ENCODE results near the gene GALNT2.

GALNT2 gene

GRCh38 chr1:230052665-230053064 lies 14.4 kb upstream of the GALNT2 start:
- Histone ChIP-seq H3K27ac (ENCODE audit: low read length) (no peak overlapping the region), H3K9me3 (ENCODE audit: insufficient read depth, low read depth, low read length) (no peaks in the 10 kb centered on the region), H3K36me3 (ENCODE audit: insufficient read depth, low read depth, low read length) (no peaks in the 10 kb centered on the region), H3K9ac (ENCODE audit: low read depth, low read length) (no peak overlapping the region), H3K4me1 (ENCODE audit: insufficient read depth, low read length) (no peaks in the 10 kb centered on the region; the same call in 1 of the 2 replicates), H3K27me3 (ENCODE audit: insufficient read depth, low read length) (no peaks in the 10 kb centered on the region), H3K4me3 (ENCODE audit: low read length) (no peak overlapping the region)

- Histone ChIP-seq H3K27me3 (ENCODE audit: insufficient read depth, low read length) (no peaks in the 10 kb centered on the region), H3K9ac (ENCODE audit: low read depth, low read length) (no peak overlapping the region), H3K27ac (ENCODE audit: low read length) (no peak overlapping the region), H3K4me1 (ENCODE audit: insufficient read depth, low read length) (no peaks in the 10 kb centered on the region), H3K36me3 (ENCODE audit: insufficient read depth, low read depth, low read length) (no peaks in the 10 kb centered on the region), H3K4me3 (ENCODE audit: low read length) (no peak overlapping the region), H3K9me3 (ENCODE audit: insufficient read depth, low read depth, low read length) (no peaks in the 10 kb centered on the region)
These were observed 12.8 kb upstream of the GALNT2 start for GRCh38 chr1:230054092-230054749.

- H3K27ac ChIP-seq (ENCODE audit: low read length): no peak overlapping the region
- H3K36me3 ChIP-seq (ENCODE audit: insufficient read depth, low read depth, low read length): no peaks in the 10 kb centered on the region
- H3K27me3 ChIP-seq (ENCODE audit: insufficient read depth, low read length): no peaks in the 10 kb centered on the region
- no peak overlapping the region for H3K9ac ChIP-seq (ENCODE audit: low read depth, low read length)
- no peaks in the 10 kb centered on the region for H3K9me3 ChIP-seq (ENCODE audit: insufficient read depth, low read depth, low read length)
- H3K4me3 ChIP-seq (ENCODE audit: low read length): no peak overlapping the region
- no peaks in the 10 kb centered on the region for H3K4me1 ChIP-seq (ENCODE audit: insufficient read depth, low read length)
These were observed 10.9 kb upstream of the GALNT2 start for GRCh38 chr1:230056098-230056497.

GRCh38 chr1:230057100-230057499 lies 9.9 kb upstream of the GALNT2 start:
- Histone ChIP-seq H3K27me3 (ENCODE audit: insufficient read depth, low read length) (no peaks in the 10 kb centered on the region), H3K4me3 (ENCODE audit: low read length) (no peak overlapping the region), H3K4me1 (ENCODE audit: insufficient read depth, low read length) (no peaks in the 10 kb centered on the region), H3K9ac (ENCODE audit: low read depth, low read length) (no peak overlapping the region), H3K9me3 (ENCODE audit: insufficient read depth, low read depth, low read length) (no peaks in the 10 kb centered on the region), H3K36me3 (ENCODE audit: insufficient read depth, low read depth, low read length) (no peaks in the 10 kb centered on the region), H3K27ac (ENCODE audit: low read length) (no peak overlapping the region)

DNA sequence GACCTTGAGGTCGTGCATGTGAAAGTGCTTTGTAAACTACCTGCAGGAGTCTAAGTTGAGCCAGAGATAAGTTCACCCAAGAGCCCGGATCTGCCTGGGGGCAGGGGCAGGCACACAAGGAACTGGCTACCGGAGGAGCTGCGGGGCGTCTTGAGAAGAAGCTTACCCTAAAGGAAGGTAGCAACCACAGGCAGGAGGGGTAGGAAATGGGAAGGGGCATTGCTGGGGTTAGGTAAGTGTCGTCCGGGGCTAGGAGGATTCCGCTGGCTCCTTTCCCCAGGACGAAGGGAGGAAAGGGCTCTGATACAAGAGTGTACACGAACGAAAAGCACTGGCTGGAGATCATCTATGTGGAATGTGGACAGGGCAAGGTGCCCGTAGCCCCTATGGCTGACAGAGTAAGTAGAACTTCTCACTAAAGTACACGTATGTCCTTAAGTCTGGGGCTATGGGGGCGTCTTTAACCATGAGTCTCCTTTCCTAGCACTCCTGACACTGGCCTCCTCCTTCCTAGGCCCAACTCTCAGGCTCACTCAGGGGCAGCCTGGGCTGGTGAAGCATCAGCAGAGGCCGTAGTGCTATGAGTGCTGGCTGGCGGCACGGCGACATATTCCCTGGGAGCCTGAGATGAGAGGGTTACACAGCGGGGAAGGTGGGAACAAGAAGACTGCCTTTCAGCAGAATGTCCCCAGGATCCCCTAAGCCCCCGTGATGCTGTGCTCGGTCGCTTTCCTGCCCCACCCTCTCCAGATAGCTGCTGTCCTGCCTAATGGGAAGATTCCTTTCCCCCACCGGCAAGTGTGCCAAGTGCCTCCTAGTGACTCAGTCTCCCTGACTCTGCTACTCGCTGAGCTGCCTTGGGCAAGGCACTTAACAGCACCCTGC lies 9.1 kb upstream of the GALNT2 start:
- H3K9me3 ChIP-seq (ENCODE audit: insufficient read depth, low read depth, low read length): peaks cover 4% of the 10 kb centered on the region; the same call in 1 of the 2 replicates
- H3K27ac ChIP-seq (ENCODE audit: low read length): no peak overlapping the region
- H3K36me3 ChIP-seq (ENCODE audit: insufficient read depth, low read depth, low read length): no peaks in the 10 kb centered on the region
- no peaks in the 10 kb centered on the region for H3K4me1 ChIP-seq (ENCODE audit: insufficient read depth, low read length)
- H3K27me3 ChIP-seq (ENCODE audit: insufficient read depth, low read length): no peaks in the 10 kb centered on the region
- no peak overlapping the region for H3K9ac ChIP-seq (ENCODE audit: low read depth, low read length)
- no peak overlapping the region for H3K4me3 ChIP-seq (ENCODE audit: low read length)

DNA sequence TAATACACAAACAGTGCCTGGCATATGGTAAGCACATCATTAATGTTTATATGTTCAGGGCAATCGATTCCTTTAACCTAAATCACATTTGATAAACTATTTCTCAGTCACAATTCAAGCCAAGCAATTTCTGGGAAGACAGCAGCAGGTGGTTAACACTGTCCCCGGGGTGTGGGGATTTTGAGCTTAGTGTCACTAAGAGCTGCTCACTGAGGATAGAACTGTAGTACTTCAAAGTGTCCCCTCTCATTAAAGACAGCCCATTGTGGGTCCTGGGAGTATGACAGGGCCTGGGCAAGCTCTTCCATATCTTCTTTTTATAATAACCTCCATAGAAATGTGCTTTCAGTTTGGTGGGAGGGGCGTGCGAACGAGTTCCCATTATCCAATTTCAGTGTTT lies 8.4 kb upstream of the GALNT2 start:
- Histone ChIP-seq H3K9me3 (ENCODE audit: insufficient read depth, low read depth, low read length) (peaks cover 4% of the 10 kb centered on the region; the same call in 1 of the 2 replicates), H3K4me1 (ENCODE audit: insufficient read depth, low read length) (no peaks in the 10 kb centered on the region), H3K27ac (ENCODE audit: low read length) (no peak overlapping the region), H3K4me3 (ENCODE audit: low read length) (no peak overlapping the region), H3K36me3 (ENCODE audit: insufficient read depth, low read depth, low read length) (no peaks in the 10 kb centered on the region), H3K27me3 (ENCODE audit: insufficient read depth, low read length) (no peaks in the 10 kb centered on the region), H3K9ac (ENCODE audit: low read depth, low read length) (no peak overlapping the region)

DNA sequence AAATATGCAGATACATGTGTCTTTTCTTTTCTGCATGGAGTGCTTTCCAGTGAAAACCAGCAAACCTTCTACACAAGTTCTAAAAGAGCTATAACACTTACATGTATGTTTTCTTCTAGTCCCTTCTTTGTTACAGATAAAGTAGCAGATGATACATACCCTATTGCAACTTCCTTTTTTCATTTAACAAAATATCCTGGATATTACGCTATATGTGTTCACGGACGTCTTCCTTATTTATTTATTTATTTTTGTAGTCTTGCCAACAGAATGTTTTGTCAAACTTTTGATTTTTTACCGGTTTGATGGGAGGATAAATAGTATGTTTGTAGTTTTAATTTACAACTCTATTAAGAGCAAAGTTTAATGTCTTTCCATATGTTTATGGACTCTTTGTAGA lies 5.2 kb upstream of the GALNT2 start:
- Histone ChIP-seq H3K9ac (ENCODE audit: low read depth, low read length) (no peak overlapping the region), H3K4me1 (ENCODE audit: insufficient read depth, low read length) (peaks cover 3% of the 10 kb centered on the region; the same call in 1 of the 2 replicates), H3K9me3 (ENCODE audit: insufficient read depth, low read depth, low read length) (peaks cover 4% of the 10 kb centered on the region; the same call in 1 of the 2 replicates), H3K27me3 (ENCODE audit: insufficient read depth, low read length) (no peaks in the 10 kb centered on the region; the same call in 1 of the 2 replicates), H3K4me3 (ENCODE audit: low read length) (no peak overlapping the region), H3K36me3 (ENCODE audit: insufficient read depth, low read depth, low read length) (no peaks in the 10 kb centered on the region), H3K27ac (ENCODE audit: low read length) (no peak overlapping the region)

- H3K27me3 ChIP-seq (ENCODE audit: insufficient read depth, low read length): no peaks in the 10 kb centered on the region; the same call in 1 of the 2 replicates
- H3K4me1 ChIP-seq (ENCODE audit: insufficient read depth, low read length): peaks cover 3% of the 10 kb centered on the region; the same call in 1 of the 2 replicates
- H3K9ac ChIP-seq (ENCODE audit: low read depth, low read length): no peak overlapping the region
- no peak overlapping the region for H3K27ac ChIP-seq (ENCODE audit: low read length)
- H3K4me3 ChIP-seq (ENCODE audit: low read length): no peak overlapping the region
- no peaks in the 10 kb centered on the region for H3K36me3 ChIP-seq (ENCODE audit: insufficient read depth, low read depth, low read length)
- H3K9me3 ChIP-seq (ENCODE audit: insufficient read depth, low read depth, low read length): peaks cover 4% of the 10 kb centered on the region; the same call in 1 of the 2 replicates
These were observed 4.5 kb upstream of the GALNT2 start for GRCh38 chr1:230062521-230062920.

DNA sequence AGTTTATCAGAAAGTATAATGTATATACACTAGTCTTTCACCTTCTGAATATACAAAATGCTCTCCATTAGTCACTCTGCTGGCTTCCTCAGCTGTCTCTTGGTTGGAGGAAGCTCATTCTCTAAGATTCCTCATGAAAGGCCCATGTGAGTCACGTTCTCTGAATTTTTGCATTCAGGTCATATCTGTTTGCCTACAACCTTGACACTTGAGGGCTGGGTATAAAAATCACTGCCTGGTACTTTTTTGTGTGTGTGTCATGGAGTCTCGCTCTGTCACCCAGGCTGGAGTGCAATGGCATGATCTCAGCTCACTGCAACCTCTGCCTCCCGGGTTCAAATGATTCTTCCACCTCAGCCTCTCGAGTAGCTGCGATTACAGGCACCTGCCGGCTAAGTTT lies 2.8 kb upstream of the GALNT2 start:
- Histone ChIP-seq H3K27ac (ENCODE audit: low read length) (no peak overlapping the region), H3K4me1 (ENCODE audit: insufficient read depth, low read length) (peaks cover 13% of the 10 kb centered on the region; the same call in 1 of the 2 replicates), H3K9me3 (ENCODE audit: insufficient read depth, low read depth, low read length) (peaks cover 4% of the 10 kb centered on the region; the same call in 1 of the 2 replicates), H3K36me3 (ENCODE audit: insufficient read depth, low read depth, low read length) (no peaks in the 10 kb centered on the region), H3K4me3 (ENCODE audit: low read length) (no peak overlapping the region), H3K9ac (ENCODE audit: low read depth, low read length) (no peak overlapping the region), H3K27me3 (ENCODE audit: insufficient read depth, low read length) (peaks cover 11% of the 10 kb centered on the region)

GRCh38 chr1:230065161-230065560 lies 1.9 kb upstream of the GALNT2 start:
- H3K9ac ChIP-seq (ENCODE audit: low read depth, low read length): no peak overlapping the region
- no peak overlapping the region for H3K27ac ChIP-seq (ENCODE audit: low read length)
- no peak overlapping the region for H3K4me3 ChIP-seq (ENCODE audit: low read length)
- H3K9me3 ChIP-seq (ENCODE audit: insufficient read depth, low read depth, low read length): peaks cover 4% of the 10 kb centered on the region; the same call in 1 of the 2 replicates
- H3K27me3 ChIP-seq (ENCODE audit: insufficient read depth, low read length): peaks cover 18% of the 10 kb centered on the region
- H3K4me1 ChIP-seq (ENCODE audit: insufficient read depth, low read length): peaks cover 15% of the 10 kb centered on the region; the same call in 1 of the 2 replicates
- no peaks in the 10 kb centered on the region for H3K36me3 ChIP-seq (ENCODE audit: insufficient read depth, low read depth, low read length)

GRCh38 chr1:230065571-230065970 lies 1.5 kb upstream of the GALNT2 start:
- peaks cover 4% of the 10 kb centered on the region; the same call in 1 of the 2 replicates for H3K9me3 ChIP-seq (ENCODE audit: insufficient read depth, low read depth, low read length)
- no peaks in the 10 kb centered on the region for H3K36me3 ChIP-seq (ENCODE audit: insufficient read depth, low read depth, low read length)
- no peak overlapping the region for H3K9ac ChIP-seq (ENCODE audit: low read depth, low read length)
- peaks cover 18% of the 10 kb centered on the region for H3K27me3 ChIP-seq (ENCODE audit: insufficient read depth, low read length)
- no peak overlapping the region for H3K27ac ChIP-seq (ENCODE audit: low read length)
- H3K4me1 ChIP-seq (ENCODE audit: insufficient read depth, low read length): peaks cover 15% of the 10 kb centered on the region; the same call in 1 of the 2 replicates
- H3K4me3 ChIP-seq (ENCODE audit: low read length): no peak overlapping the region

Measured in iPS-20b (cell line).